OCI-LY1 (cell line): ENCODE measurements around the gene CCND2.

Source experiments
- EZH2 ChIP-seq: fragments of 200-600 bp; sonication (generic), shearing (Covaris generic); IDR thresholded peaks from 2 replicates; pipeline ENCODE4 v1.8.0; 2017; ENCODE audit warnings: borderline replicate concordance, mixed run types, mild to moderate bottlenecking, antibody characterized with exemption, low read length, moderate library complexity, mixed read lengths
- TF ChIP-seq, protein P1 (sequence below): fragments of 200-600 bp; sonication (generic), shearing (Covaris generic); IDR thresholded peaks from 2 replicates; pipeline ENCODE4 v1.5.1; 2017; ENCODE audit warnings: mild to moderate bottlenecking, antibody characterized with exemption, low read length, moderate library complexity, mixed read lengths

DNA sequence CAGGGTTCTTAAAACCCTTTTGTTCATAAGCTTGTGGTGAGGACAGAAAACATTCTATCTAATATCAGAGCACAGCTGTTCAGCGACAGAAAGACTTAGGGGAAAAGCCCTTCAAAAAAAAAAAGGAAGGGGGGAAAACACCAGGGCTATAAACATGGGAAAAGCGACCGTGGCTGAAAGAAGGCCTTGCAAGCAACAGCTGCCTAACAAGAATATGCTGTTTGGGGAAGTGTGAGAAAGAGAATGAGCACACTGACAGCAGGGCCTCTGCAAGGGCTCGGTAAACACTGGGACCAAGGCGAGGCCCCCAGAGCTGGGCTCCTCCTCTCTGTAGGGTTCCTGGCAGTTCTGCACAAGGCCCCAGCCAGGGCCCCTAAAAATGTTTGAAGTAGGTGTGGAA lies 27.4 kb upstream of the CCND2 start:
- TF ChIP-seq, protein P1, sequence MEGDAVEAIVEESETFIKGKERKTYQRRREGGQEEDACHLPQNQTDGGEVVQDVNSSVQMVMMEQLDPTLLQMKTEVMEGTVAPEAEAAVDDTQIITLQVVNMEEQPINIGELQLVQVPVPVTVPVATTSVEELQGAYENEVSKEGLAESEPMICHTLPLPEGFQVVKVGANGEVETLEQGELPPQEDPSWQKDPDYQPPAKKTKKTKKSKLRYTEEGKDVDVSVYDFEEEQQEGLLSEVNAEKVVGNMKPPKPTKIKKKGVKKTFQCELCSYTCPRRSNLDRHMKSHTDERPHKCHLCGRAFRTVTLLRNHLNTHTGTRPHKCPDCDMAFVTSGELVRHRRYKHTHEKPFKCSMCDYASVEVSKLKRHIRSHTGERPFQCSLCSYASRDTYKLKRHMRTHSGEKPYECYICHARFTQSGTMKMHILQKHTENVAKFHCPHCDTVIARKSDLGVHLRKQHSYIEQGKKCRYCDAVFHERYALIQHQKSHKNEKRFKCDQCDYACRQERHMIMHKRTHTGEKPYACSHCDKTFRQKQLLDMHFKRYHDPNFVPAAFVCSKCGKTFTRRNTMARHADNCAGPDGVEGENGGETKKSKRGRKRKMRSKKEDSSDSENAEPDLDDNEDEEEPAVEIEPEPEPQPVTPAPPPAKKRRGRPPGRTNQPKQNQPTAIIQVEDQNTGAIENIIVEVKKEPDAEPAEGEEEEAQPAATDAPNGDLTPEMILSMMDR, result no peak
- no peak for TF ChIP-seq EZH2
